PFSK-1 (cell line): ENCODE data around the gene CASZ1.

Source experiments
- FOXP2 ChIP-seq: optimal IDR thresholded peaks from 2 replicates; pipeline ENCODE3; 2011; ENCODE audit warnings: borderline replicate concordance, control low read depth, inconsistent platforms; ENCODE audit not compliant: insufficient read depth; ENCODE audit errors: extremely low read length, extremely low read depth
- POLR2AphosphoS5 ChIP-seq: IDR thresholded peaks from 2 replicates; pipeline ENCODE4 v1.6.1; 2012; ENCODE audit warnings: low read depth, mild to moderate bottlenecking, control low read depth, low read length, moderate library complexity
- SIN3A ChIP-seq: IDR thresholded peaks from 2 replicates; pipeline ENCODE4 v1.6.1; 2012; ENCODE audit warnings: mild to moderate bottlenecking, low read length, moderate library complexity, borderline replicate concordance; ENCODE audit not compliant: insufficient read depth
- TAF1 ChIP-seq: IDR thresholded peaks from 2 replicates; pipeline ENCODE4 v1.6.1; 2012; ENCODE audit warnings: low read length, control low read depth, borderline replicate concordance; ENCODE audit not compliant: insufficient read depth
- TF ChIP-seq, protein P1 (sequence below), 2 experiments: IDR thresholded peaks; 2 replicates each; pipeline versions ENCODE4 v1.6.1 to v1.8.0; 2011 to 2012; ENCODE audit warnings: low read depth in 2 of 2, low read length in 2 of 2, control low read depth in 1 of 2, inconsistent platforms in 1 of 2, mild to moderate bottlenecking in 1 of 2, moderate library complexity in 1 of 2; ENCODE audit not compliant: insufficient read depth in 1 of 2

CASZ1 gene

DNA sequence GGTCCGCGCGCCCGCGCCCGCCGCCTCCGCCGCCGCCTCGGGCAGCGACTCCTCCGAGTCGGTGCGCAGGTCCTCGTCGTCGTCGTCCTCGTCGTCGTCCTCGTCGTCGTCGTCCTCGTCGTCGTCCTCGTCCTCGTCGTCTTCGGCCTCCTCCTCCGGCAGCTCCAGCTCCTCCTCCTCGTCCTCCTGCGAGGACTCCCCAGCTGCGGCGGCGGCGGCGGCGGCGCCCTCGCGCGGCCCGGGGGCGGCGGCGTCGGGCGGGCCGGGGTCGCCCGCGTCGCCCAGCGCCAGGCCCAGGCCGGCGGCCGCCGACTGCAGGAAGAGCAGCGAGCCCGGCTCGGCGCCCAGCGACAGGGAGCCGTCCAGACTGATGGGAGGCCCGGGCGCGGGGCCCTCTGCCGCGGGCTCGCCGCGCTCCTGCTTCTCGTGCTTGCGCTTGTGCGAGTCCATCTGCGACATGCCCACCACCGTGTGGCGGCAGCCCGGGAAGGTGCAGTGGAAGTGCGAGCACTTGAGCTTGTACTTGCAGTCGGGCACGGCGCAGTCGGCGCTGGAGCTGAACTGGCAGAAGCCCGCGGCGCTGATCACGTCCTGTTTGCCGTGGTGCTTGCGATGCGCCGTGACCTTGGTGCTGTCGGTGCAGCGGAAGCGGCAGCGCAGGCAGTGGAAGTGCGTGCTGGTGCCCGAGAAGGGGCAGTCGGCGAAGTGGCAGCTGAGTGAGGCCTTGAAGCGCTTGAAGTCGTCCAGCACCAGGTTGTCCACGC lies 157.3 kb downstream of the CASZ1 start:
- TF ChIP-seq, protein P1, sequence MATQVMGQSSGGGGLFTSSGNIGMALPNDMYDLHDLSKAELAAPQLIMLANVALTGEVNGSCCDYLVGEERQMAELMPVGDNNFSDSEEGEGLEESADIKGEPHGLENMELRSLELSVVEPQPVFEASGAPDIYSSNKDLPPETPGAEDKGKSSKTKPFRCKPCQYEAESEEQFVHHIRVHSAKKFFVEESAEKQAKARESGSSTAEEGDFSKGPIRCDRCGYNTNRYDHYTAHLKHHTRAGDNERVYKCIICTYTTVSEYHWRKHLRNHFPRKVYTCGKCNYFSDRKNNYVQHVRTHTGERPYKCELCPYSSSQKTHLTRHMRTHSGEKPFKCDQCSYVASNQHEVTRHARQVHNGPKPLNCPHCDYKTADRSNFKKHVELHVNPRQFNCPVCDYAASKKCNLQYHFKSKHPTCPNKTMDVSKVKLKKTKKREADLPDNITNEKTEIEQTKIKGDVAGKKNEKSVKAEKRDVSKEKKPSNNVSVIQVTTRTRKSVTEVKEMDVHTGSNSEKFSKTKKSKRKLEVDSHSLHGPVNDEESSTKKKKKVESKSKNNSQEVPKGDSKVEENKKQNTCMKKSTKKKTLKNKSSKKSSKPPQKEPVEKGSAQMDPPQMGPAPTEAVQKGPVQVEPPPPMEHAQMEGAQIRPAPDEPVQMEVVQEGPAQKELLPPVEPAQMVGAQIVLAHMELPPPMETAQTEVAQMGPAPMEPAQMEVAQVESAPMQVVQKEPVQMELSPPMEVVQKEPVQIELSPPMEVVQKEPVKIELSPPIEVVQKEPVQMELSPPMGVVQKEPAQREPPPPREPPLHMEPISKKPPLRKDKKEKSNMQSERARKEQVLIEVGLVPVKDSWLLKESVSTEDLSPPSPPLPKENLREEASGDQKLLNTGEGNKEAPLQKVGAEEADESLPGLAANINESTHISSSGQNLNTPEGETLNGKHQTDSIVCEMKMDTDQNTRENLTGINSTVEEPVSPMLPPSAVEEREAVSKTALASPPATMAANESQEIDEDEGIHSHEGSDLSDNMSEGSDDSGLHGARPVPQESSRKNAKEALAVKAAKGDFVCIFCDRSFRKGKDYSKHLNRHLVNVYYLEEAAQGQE (IDR thresholded peaks at IDR 0.05; ENCODE audit: insufficient read depth in 1 of 2, low read depth in 2 of 2, low read length in 2 of 2), result no peak
- TF ChIP-seq FOXP2, result no peak
- no peak for TF ChIP-seq POLR2AphosphoS5
- TF ChIP-seq TAF1, result no peak
- no peak for TF ChIP-seq SIN3A

DNA sequence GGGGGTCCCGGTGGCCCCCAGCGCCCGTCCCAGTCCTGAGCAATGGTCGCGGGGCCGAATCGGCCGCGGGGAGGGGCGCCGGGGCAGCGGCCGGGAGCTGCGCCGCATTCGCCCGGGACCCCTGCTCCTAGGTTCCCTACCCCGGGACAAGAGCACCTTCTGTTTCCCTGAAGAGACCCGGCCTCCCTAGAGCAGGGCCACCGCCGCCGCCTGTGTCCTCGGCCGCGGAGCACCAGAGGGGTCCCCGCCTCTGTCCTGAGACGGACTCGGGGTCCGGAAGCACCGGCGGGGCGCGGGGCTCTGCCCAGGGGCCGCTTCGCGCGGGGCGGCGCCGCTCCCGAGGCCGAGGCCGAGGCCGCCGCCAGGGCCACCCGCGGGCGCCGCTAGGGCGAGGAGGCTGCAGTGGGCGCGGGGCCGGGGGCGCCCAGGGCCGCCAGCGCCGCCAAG lies 157.9 kb downstream of the CASZ1 start:
- no peak for TF ChIP-seq FOXP2

DNA sequence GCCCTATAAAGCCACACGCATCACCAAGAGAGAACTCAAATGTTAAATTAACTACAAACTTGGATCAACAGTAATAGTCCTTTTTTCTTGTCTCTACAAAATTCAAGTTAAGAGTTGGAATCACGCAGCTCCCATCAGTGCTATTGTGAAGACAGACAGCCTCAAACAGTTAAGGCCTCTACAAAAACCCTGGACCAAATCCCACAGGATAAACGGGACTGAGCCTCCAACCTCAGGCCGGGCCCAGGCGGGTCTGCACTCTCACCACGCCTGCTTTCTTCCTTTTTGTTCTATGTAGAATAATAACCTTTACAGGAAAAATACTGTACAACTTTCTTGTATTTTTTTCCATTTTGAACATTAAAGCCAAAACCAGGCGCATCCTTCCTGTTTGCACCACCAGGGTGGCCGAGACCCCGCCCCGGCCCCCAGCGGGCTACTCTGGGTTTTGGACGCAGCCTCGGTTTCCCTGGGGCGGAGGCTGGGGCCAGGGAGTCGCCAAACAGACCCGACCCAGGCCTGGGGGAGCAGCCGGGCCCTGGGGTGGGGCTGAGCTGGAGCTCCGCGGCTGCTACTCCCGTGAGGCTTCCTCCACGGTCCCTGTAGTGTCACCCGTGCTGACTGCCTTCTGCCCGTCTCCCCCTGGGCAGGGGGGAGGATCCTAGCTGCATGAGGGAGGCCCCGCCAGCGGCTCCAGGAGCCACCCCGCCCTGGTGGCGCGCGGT lies 158.4 kb downstream of the CASZ1 start:
- no peak for TF ChIP-seq FOXP2
- TF ChIP-seq POLR2AphosphoS5, result no peak
- TF ChIP-seq, protein P1 (IDR thresholded peaks at IDR 0.05; ENCODE audit: insufficient read depth in 1 of 2, low read depth in 2 of 2, low read length in 2 of 2), result no peak
- no peak for TF ChIP-seq TAF1
- TF ChIP-seq SIN3A, result no peak

DNA sequence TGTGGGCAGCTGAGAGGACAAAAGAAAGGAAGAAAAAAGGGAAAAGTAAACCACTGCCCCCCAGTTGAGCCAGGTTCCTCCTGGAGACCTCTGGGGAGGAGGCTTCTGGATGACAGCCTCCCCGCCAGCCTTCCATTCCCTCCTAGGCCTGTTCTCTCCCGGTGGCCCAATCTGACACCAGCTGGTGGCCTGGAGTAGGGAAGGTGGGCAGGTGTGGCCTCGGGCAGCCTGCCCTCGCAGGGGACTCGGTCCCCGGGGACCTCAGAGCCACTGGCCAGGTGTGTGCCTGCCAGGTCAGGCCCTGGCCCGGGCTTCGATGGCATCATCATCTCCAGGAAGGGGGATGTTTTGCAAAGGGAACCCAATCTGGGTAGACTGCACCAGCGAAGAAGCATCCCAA lies 159.0 kb downstream of the CASZ1 start:
- TF ChIP-seq SIN3A (no peak), POLR2AphosphoS5 (no peak), FOXP2 (no peak), TAF1 (no peak)
- TF ChIP-seq, protein P1 (IDR thresholded peaks at IDR 0.05; ENCODE audit: insufficient read depth in 1 of 2, low read depth in 2 of 2, low read length in 2 of 2), result no peak

DNA sequence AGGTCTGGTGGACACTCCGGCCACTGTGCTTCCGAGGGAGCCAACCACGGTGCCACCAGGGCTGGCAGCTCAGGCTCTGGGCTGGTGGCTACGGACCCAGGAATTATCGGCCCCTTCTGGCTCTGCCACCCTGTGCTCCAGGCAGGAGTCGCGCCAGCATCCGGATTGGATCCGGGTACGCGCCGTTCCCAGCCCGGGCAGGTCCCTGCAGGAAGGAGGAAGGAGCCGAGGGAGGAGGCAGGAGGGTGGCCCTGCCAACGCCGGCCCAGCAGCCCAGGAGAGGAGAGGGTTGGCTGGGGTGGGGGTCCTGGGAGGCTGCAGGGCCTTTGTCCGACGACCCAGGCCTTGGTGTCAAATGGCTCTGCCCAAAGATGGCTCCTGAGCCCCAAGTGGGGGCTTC lies 160.5 kb downstream of the CASZ1 start:
- no peak for TF ChIP-seq FOXP2
- no peak for TF ChIP-seq TAF1
- no peak for TF ChIP-seq POLR2AphosphoS5
- TF ChIP-seq, protein P1 (IDR thresholded peaks at IDR 0.05; ENCODE audit: insufficient read depth in 1 of 2, low read depth in 2 of 2, low read length in 2 of 2), result no peak
- no peak for TF ChIP-seq SIN3A
